Cardiac septum (tissue), 1 donor: ENCODE measurements around the gene UPF2. TPM values are rescaled to one million over a fixed set of nuclear protein-coding genes. Genes with fewer than 3 reads are reported as not detected.

ENCODE experiments used
- DNase-seq: peaks from one replicate; pipeline ENCODE4 v3.0.0-alpha.2; 2020; ENCODE audit warnings: low spot score
- intact Hi-C: fragments of 100-400 bp; cut with DNase I; formaldehyde crosslinking; loops from one replicate; pipeline ENCODE4 v1.14.0; 2022
- total RNA-seq: library from RNA; stranded (reverse); fragmentation: NEBNext Ultra II Directional; extraction: Animal tissue kit (Norgen Biotek cat#: 25700); gene quantifications from one replicate; pipeline ENCODE4 v1.2.1, GENCODE V29; 2021
- donor health status: DM: no; HTN: no; CAD: no.

Gene UPF2
- total RNA-seq, 1 donor from 2014 or later, result 15.2 TPM

DNA sequence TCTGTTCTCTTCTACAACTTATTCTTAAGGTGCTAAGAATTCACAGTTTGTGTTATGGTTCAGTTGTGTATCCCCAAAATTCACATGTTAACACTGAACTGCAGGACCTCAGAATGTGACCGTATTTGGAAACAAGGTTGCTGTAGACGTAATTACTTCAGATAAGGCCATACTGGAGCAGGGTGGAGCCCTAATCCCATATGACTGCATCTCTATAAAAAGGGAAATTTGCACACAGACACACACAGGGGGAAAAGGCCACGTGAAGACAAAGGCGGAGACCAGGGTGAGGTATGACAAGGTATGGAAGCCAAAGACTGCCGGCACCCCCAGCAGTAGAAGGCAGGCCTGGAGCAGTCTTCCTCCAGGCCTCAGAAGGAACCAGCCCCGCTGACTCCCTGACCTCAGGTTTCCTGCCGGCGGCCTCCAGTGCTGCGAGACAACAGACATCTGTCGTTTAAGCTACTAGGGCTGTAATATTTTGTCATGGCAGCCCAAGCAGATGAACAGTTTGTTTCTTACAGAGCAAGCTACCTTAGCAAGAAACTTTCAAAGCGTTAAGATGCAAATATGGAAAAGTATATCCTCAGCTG is 120.7 kb downstream of the UPF2 start:
- no peak for DNase-seq
- intact Hi-C loops, result no loop called here

DNA sequence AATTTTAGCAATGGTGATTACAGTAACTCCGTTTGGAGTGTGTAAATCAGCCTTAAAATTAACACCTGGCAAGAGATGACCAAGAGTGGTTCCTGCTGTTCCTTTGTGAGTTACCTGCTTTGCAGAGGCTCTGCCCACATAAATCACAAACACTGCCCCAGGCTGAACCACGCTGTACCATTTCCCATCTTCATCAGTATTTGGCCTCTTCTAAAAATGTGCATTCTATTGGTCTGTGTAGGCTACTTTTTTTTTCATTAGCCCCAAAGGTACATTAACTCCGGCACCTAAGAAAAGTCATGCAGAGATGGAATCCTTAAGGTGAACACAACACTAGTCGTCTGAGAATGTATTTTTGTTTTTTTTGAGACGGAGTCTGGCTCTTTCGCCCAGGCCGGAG is 123.3 kb downstream of the UPF2 start:
- DNase-seq, result no peak
- intact Hi-C loops, result no loop called here

DNA sequence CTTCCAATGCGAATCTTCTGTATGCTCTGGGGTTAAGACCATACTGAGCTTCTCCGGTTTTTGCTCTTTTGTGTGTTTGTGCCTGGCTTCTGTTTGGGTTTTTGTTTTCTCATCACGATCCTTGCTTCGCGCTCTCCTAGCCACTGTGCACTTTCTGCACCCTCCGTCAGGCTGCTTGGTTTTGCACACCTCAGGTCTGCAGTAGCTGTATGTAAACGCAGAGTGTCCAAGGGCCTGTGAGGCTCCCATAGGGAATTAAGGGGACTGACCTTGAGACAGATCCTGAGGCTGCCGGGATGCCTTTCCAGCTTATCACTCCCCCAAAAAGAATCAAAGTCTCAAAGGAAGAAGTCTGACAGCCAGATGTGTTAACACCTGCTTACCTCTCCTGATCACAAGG is 124.2 kb downstream of the UPF2 start:
- intact Hi-C loops, result no loop called here
- no peak for DNase-seq

DNA sequence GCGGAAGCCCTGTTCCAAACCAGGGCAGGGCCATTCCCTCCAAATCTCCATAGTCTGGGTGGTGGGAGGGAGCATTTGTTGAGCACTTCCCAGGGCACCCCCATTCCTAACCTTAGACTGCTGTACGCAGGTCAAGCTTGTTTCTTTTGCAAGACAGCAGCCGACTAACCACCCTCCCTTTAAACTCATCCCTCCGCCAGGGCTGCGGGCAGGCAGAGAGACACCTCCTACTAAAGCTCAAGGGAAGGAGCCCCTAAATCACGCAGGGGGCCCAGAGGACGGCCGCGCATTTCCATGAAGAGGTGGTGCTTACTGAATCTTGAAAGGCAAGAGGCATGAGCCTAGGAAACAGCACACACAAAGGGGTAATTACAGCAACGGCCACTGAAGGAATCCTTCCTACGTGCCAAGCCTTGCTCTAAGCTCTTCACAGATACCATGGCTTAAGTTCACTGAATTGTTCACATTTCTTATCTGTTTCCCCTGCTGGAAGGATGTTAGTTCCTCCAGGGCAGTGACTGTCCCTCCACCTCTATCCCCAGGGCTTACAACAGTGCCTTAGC is 129.4 kb downstream of the UPF2 start:
- no peak for DNase-seq
- intact Hi-C loops, result no loop called here

DNA sequence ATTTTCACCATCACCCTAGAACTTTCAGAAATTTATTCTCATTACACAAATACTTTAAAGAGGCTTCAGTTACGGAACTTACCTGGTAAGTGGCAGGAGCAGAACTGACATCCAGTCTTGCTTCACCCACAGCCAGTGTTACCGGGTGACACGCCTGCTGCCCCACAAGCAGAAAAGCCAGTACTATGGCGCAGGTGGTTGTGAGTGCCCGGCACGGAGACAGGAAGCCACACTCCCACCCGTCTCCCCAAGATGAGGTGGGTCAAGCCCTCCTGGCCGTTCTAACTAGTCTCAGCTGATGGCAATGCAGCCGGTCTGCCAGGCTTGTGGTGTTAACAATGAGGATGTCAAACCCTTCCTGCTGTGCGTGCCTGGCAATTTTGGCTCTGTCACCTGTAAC is 132.5 kb downstream of the UPF2 start:
- intact Hi-C loops, result no loop called here
- no peak for DNase-seq

DNA sequence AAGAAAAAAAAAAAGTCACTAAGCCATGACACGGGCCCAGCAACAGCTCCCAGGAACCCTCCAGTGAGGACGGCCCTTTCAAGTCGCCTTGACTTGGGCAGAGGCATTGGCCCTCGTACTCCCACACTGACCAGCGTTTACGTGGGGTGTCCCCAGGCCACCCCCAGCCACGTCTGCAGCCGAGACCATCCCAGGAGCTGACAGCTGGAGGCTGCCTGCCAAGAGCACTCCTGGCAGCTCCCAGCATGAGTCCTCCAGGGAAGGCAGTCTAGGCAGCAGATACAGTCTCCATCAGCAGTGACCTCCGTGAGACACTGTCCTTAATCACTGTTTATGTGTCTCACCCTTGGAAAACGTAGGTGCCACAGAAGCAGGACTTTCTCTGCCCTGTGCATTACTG is 133.0 kb downstream of the UPF2 start:
- intact Hi-C loops, result no loop called here
- DNase-seq, result no peak

DNA sequence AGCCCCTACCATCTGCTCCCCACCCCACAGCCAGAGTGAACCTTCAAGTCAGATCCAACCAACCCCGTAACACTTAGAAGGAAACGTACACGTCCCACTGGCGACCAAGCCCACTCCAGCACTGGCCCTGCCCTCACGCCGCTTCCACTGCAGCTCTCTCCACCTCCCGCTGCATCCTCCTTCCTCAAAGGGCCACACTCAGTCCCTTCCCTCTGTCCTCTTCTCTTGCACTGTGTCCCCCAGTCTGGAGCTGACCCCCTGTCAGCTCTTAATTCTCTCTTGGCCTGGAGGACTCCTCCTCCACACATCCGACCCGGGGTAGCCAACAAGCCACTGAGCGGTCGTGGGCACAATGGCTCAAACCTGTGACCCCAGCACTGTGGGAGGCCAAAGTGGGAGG is 133.6 kb downstream of the UPF2 start:
- intact Hi-C loops, result no loop called here
- no peak for DNase-seq

DNA sequence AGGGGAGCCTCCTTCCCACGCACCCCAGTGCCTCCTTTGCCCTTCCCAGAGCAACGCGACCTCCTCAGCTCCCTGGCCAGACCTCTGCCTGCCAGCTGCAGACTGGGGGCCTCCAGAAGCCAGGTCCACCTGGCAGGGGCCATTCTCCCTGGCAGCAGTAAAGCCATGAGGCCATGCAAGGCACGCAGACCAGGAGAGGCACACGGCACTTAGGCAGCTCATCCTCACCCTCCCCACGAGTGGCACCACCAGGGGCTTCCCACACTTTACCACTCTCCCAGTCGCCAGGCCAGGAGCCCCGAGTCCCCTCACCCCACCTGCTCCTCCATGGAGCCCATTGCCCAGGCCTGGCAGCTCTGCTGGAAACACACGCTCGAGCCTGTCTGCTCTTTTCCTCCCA is 134.1 kb downstream of the UPF2 start:
- no peak for DNase-seq
- intact Hi-C loops, result no loop called here

DNA sequence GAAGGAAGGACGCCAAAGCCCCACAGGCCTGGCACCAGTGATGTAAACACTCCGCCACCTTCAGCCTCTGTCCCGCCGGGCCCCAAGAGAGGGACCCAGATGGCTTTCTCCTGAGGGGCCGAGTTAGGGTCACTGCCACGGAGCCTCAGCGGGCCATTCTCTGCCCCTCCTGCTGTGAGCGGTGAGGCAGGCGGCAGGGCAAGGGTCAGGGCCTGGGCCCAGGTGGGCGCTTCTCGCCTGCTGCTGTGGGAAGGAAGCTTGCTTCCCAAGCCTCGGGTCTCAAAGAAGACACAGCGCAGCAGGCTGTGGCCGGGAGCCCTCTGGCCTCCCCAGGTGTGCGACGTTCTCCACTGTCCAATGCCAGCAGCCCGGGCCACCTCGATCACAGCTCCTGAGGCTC is 134.7 kb downstream of the UPF2 start:
- intact Hi-C loops, result no loop called here
- no peak for DNase-seq

DNA sequence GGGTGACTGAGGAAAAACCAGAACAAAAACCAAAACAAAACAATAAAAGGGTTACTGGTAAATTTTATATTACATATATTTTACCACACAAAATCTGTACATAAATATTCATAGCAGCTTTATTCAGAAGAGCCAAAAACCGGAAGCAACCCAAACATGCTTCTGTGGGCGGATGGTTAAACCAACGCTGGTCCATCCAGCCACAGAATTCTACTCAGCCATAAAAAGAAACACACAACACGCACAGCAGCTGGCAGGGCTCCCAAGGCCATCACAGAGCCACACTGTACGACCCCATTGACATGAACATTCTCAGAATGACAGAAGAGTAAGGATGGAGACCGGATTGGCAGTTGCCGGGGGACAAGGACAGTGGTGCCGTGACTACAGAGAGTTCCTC is 135.9 kb downstream of the UPF2 start:
- DNase-seq, result no peak
- intact Hi-C loops, result no loop called here

DNA sequence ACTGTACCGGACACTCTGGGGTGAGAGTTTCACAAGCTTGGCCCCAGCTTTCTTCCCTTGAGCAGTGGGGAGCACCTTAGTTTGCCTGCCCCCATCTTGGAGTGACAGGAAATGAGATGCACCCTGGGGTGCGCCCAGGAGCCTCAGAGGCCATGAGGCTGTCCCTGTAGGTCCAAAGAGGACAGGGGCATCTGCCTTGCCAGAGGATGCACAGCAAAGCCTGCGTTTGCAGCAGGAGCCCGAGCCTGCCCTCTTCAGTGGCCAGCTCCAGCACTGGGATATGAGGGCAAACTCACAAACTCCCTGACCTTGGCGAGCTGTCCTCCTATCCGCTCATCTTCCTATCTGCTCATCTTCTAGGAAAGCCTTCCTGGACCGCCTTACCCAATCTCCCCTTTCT is 140.0 kb downstream of the UPF2 start:
- DNase-seq, result no peak
- intact Hi-C loops, result no loop called here

DNA sequence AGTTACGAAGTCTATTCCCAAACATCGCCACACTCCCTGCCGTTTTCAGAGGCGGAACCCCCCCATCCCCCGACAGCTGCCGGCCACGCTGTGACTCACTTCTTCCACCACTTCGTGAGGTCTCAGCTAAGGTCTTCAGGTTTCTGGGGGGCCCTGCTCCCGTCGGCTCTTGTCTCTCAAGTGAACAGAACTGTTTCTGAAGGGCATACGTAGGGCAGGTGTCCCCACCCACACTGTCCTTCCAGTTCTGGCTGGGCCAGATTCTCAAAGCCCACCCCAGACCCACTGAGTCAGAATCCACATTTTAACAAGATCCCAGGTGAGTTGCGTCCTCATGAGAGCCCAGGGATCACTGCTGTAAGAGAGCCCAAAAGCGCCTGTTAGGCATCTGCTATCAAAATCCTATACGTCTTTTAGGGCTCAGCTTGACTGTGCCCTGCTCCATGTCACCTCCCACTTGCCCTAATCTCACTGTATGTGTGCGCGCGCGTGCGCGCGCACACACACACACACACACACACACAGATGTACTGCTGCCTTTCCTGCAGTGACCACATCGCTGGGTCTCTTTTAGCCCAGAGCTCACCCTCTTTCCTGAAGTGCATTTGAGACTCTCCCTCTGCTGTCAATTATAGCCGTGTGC is 140.7 kb downstream of the UPF2 start:
- intact Hi-C loops, result no loop called here
- DNase-seq, result peak; percentile 39

DNA sequence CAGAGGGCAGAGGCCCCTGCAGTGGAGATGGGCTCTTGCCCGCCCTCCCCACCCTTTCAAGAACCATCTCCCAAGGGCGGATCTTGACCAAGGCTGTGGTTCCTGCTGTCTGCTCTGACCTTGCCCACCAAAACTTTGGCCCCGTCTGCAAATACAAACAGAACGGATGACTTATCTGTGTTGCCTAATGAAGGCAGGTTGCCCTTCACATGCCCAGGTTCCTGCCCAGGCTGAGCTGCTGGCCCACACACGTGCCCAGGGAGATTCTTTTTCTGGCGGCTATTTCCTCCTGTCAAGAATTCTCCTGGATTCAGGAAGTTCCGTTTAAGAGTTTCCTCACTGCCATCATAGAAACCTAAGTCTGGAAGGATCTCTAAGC is 141.2 kb downstream of the UPF2 start:
- DNase-seq, result peak; percentile 36
- intact Hi-C loops, result no loop called here

DNA sequence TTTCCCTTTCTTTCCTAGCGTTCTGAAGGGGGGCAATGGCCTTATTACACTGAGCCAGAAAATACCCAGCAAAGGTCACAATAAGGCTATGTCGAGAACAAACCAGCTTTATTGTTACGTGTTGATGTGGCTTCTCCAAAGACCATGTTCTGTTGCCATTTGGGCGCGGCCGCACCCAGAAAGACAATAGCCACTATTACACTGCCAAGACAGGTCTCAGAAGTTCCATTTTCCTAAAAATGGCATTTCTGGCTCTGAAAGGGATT is 141.6 kb downstream of the UPF2 start:
- intact Hi-C loops, result no loop called here
- no peak for DNase-seq

DNA sequence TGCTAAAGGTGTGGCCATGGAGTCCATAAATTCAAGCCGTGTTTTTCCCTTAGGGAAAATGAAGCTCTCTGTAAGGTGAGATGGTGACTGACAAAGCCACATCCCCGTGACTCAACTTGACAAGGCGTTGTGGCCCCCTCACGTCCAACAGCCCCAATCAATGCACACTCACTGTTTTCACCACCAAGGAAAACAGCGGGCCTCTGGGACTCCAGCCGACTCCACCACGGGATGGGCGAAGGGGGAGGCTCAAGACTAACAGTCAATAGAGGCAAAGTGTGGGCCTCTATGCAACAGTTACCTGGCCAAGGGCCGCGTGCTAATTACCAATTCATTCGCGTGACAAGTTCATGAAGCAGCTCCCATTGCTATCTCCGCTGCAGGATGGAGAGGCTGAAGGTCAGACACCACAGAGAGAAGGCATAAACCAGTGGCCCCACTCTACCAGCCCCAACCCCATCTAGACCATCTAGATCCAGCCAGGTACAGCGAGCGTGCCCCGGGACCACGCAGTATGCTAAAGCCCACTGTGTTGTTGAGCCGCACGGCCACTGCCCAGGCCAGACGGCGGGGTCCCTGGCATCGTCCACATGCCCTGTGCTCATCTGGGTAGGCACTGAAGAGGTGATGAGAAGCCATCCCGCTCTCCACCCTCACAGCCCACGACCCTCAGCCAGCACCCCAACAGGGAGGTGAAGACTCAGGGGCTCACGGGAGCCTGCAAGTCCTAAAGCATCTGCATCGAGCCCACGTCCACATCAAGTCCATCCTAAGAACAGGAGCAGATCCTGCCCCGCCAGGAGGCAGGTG is 143.3 kb downstream of the UPF2 start:
- peak; percentile 55 for DNase-seq
- intact Hi-C loops, result no loop called here

DNA sequence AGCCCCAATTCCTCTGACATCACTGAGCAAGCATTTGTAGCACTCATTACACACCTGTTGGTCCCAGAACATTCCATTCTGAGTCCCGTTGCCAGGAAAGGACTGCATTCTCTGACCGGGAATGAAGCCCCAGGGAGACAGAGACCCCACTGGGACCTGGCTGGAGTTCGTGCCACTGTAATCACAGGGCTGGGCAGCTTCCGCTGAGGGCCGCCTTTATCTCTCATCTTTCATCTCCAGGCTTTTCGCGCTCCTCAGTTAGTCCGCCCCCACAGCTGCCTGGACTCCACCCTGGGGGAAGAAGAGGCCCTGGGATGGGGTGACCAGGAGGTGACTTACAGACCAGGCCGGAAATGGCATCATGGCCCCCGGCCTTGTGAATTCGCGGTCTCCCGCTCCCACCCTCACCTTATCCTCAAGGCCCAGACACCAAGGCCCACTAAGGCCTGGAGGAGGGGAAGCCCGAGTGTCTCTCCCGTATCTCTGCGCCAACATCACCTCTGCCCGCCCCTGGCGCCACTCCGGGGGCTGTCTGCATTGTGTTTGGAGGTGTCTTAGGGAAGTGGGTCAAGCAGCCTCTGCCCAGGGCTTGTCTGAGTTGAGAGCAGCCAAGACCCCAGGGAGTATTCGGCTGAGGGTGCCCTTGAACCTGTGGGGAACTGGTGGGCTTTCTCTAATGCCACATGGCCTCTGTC is 144.1 kb downstream of the UPF2 start:
- DNase-seq, result peak; percentile 70
- intact Hi-C loops, result no loop called here

DNA sequence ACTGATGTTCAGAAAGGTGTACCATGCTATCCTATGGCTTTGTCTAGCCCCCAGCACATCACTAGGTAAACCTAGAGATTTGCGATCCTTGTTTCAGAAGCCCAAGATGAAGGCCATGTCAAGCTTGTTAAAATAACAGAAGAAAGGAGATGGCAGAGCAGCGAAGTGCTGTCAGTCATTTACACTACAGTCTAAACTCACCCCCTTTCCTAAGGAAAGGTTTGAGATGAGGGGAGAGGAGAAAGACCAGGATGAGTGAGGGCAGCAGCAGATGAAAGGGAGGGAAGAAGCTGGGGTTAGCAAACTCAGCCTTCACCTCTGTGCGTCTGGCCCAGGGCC is 144.6 kb downstream of the UPF2 start:
- intact Hi-C loops, result no loop called here
- no peak for DNase-seq

DNA sequence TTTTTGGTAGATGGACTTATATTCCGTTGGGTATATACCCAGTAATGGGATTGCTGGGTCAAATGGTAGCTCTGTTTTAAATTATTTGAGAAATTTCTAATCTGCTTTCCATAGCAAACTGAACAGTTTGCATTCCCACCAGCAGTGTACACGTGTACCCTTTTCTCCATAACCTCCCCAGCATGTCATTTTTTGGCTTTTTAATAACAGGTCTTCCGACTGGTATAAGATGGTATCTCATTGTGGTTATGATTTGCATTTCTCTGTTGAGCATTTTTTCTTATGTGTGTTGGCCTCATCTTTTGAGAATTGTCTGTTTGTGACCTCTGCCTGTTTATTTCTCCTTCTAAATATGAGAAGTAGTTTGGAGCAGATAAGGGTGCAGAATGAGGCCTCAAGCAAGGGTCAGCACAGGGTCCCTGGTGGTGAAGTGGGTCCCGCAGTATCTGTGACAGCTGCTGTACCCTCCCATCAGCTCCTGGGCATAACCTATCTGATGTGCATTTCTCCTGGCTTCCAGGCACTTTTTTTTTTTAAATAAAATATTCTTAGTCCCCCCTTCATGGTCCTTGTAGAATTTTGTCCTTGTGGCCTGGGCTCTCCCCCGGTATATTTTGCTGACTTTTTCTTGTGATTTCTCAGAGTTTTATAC is 145.9 kb downstream of the UPF2 start:
- intact Hi-C loops, result no loop called here
- DNase-seq, result no peak

DNA sequence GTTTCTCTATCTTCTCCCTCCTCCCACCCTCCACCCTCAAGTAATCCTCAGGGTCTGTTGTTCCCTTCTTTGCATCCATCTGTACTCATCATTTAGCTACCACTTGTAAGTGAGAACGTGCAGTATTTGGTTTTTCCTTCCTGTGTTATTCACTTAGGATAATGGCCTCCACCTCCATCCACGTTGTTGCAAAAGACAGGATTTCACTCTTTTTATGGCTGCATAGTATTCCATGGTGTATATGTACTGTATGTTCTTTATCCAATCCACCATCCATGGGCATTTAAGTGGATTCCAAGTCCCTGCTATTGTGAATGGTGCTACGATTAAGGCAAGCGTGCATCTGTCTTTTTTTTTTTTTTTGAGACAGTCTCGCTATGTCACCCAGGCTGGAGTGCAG is 147.0 kb downstream of the UPF2 start:
- intact Hi-C loops, result no loop called here

DNA sequence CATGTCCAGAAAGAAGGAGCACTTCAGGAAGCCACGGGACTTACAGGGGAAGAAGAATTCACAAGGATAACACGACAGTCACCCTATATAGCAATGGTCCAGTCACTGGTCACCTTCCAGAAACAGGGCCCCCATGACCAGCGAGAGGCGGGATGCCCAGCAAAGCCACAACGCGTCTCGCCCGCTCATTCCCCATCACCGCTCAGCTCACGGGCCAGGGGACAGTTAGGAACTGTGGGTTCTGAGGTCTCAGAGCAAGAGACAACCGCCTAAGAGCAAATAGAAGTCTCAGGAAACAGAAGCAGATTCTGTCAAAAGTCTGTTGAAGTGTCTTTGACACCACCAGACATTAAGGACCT is 147.5 kb downstream of the UPF2 start:
- DNase-seq, result no peak
- intact Hi-C loops, result no loop called here

More for the DNA sequence above, 147.0 kb downstream of the UPF2 start:
- no peak for DNase-seq
